ENCODE data around the gene SMIM10L2A.

GRCh38 chrX:135421932-135422809, at the start of gene SMIM10L2A:
- TF ChIP-seq BHLHE40 (IDR thresholded peaks at IDR 0.05; ENCODE audit: borderline replicate concordance): no peak
- TF ChIP-seq FOXA1 (IDR thresholded peaks at IDR 0.05): no peak
- TF ChIP-seq NFRKB (IDR thresholded peaks at IDR 0.05): no peak
- no peak for TF ChIP-seq TARDBP (IDR thresholded peaks at IDR 0.05)
- TF ChIP-seq CTBP1 (IDR thresholded peaks at IDR 0.05; ENCODE audit: borderline replicate concordance): no peak
- no peak for TF ChIP-seq ZNF384 (IDR thresholded peaks at IDR 0.05)
- no peak for TF ChIP-seq HDGF (IDR thresholded peaks at IDR 0.05; ENCODE audit: borderline replicate concordance)
- no peak for TF ChIP-seq ELF4 (IDR thresholded peaks at IDR 0.05)

Measured in HEK293T (cell line).